H1 (cell line): Measurements from ENCODE around the gene SFMBT2. TPM values are rescaled to one million over a fixed set of nuclear protein-coding genes. Genes with fewer than 3 reads are reported as not detected.

Experiments used
- BACH1 ChIP-seq: IDR thresholded peaks from 2 replicates; pipeline ENCODE4 v1.6.1; 2012; ENCODE audit warnings: low read length, improper control_type of control experiment
- CHD7 ChIP-seq: fragments of 300-600 bp; sonication (generic); IDR thresholded peaks from 2 replicates; pipeline ENCODE4 v1.7.1; 2012; ENCODE audit warnings: low read length, moderate library complexity, mild to moderate bottlenecking, inconsistent platforms; ENCODE audit not compliant: insufficient replicate concordance
- KDM4A ChIP-seq: IDR thresholded peaks from one replicate; pipeline ENCODE4 v1.7.1; 2012; ENCODE audit warnings: low read depth, mild to moderate bottlenecking, moderate library complexity, low read length, inconsistent platforms; ENCODE audit not compliant: severe bottlenecking
- SP2 ChIP-seq: IDR thresholded peaks from 2 replicates; pipeline ENCODE4 v1.6.1; 2012; ENCODE audit warnings: mild to moderate bottlenecking, low read length, inconsistent platforms
- polyA plus RNA-seq, 7 experiments: library from polyadenylated mRNA; depleted of rRNA in 3 of 7; stranded (reverse) in 5 of 7; unstranded in 2 of 7; fragments of >200 nt in 5 of 7; fragments of 200-250 nt in 2 of 7; gene quantifications; 1 replicate in 5 of 7; 2 replicates in 1 of 7; 4 replicates in 1 of 7; pipeline versions ENCODE4 v1.2.1 to v1.2.3, GENCODE V29; 2011 to 2013; ENCODE audit warnings: missing spikeins in 2 of 7, mixed read lengths in 2 of 7
- total RNA-seq: library from RNA; stranded (reverse); fragmentation: NEBNext Ultra II Directional; extraction: Animal tissue kit (Norgen Biotek cat#: 25700); gene quantifications from 2 replicates; pipeline ENCODE4 v1.2.1, GENCODE V29; 2021

SFMBT2 gene
- total and polyA plus RNA-seq, 2 of the 8 experiments (the other 6 are each of a cell fraction or from before 2014, with no cell fraction given): 2.9 to 11.0 TPM

- TF ChIP-seq CHD7: no peak
- no peak for TF ChIP-seq KDM4A
- no peak for TF ChIP-seq BACH1
- TF ChIP-seq SP2: no peak
Measured at GRCh38 chr10:7192831-7193361, 217.9 kb downstream of the SFMBT2 start (continued).
